GM12878 (cell line): ENCODE data around the gene IL18RAP. TPM values are rescaled to one million over a fixed set of nuclear protein-coding genes. Genes with fewer than 3 reads are reported as not detected.

Experiments used
- ATAC-seq: fragments of 200-7000 bp; cut with Tn5 transposase; 3 replicates; pipeline ENCODE4 v1.9.1; 2020; ENCODE audit warnings: mild to moderate bottlenecking, moderate library complexity
- BruUV-seq: library from RNA; stranded (reverse); fragments of 400-500 nt; replicated peaks from 2 replicates; lab custom pipeline; 2021; lab: Mats Ljungman, UMichigan
- CTCF ChIA-PET: fragments of 300-600 bp; sonication (Branson Sonifier 250); formaldehyde crosslinking; extraction: SDS; loops from one replicate; lab custom pipeline; 2021; ENCODE audit warnings: inconsistent platforms; lab: Yijun Ruan, JAX
- POLR2A ChIA-PET: fragments of 350-600 bp; formaldehyde crosslinking; extraction: SDS; loops from one replicate; lab custom pipeline; 2021; ENCODE audit warnings: inconsistent platforms; lab: Charles Lee
- RAD21 ChIA-PET: fragments of 300-600 bp; sonication (Branson Sonifier 250); formaldehyde crosslinking; loops from one replicate; lab custom pipeline; 2023; ENCODE audit warnings: antibody characterized with exemption; ENCODE audit not compliant: unreplicated experiment; lab: Charles Lee
- SMC1A ChIA-PET: fragments of 300-600 bp; sonication (Branson Sonifier 250); formaldehyde crosslinking; loops from one replicate; lab custom pipeline; 2023; ENCODE audit not compliant: unreplicated experiment, uncharacterized antibody; lab: Charles Lee
- DNase-seq: peaks from one replicate; pipeline ENCODE4 v3.0.0-alpha.2; 2011; ENCODE audit warnings: low read depth, low spot score
- FAIRE-seq: peaks from 3 replicates; lab custom pipeline; 2011; peaks lifted over from hg19 to GRCh38; lab: Jason Lieb, UNC
- H2AFZ ChIP-seq: 2 replicates; pipeline ENCODE4 v1.6.0; 2011; ENCODE audit warnings: low read depth, low read length, control low read depth; ENCODE audit not compliant: control insufficient read depth
- H3K27ac ChIP-seq: 2 replicates; pipeline ENCODE4 v1.5.1; 2011; ENCODE audit warnings: control low read depth; ENCODE audit not compliant: control insufficient read depth, insufficient read depth
- H3K27me3 ChIP-seq, 2 experiments: replicated peaks in 1 of 2; 2 replicates each; pipeline versions ENCODE4 v1.6.0 to v1.6.1; 2011; ENCODE audit warnings: low read length in 1 of 2; ENCODE audit not compliant: control insufficient read depth in 2 of 2, insufficient read depth in 2 of 2
- H3K36me3 ChIP-seq, 2 experiments: 2 replicates each; pipeline ENCODE4 v1.5.1; 2011; ENCODE audit warnings: low read length in 1 of 2; ENCODE audit not compliant: control insufficient read depth in 2 of 2, insufficient read depth in 2 of 2
- H3K4me1 ChIP-seq: 2 replicates; pipeline ENCODE4 v1.6.1; 2011; ENCODE audit warnings: mild to moderate bottlenecking, low read length, moderate library complexity, mixed read lengths; ENCODE audit not compliant: control insufficient read depth, insufficient read depth
- H3K4me2 ChIP-seq: 2 replicates; pipeline ENCODE4 v1.6.0; 2011; ENCODE audit warnings: control low read depth; ENCODE audit not compliant: control insufficient read depth, insufficient read depth
- H3K4me3 ChIP-seq: fragments of 200-600 bp; sonication (generic); 2 replicates; pipeline ENCODE4 v1.5.1; 2016
- H3K79me2 ChIP-seq: 2 replicates; pipeline ENCODE4 v1.6.0; 2011; ENCODE audit warnings: low read length; ENCODE audit not compliant: control insufficient read depth, insufficient read depth
- H3K9ac ChIP-seq: 2 replicates; pipeline ENCODE4 v1.8.0; 2011; ENCODE audit warnings: low read length, control low read depth, mixed read lengths; ENCODE audit not compliant: control insufficient read depth, insufficient read depth
- H3K9me3 ChIP-seq: replicated peaks from 3 replicates; pipeline ENCODE4 v1.5.1; 2011; ENCODE audit warnings: mild to moderate bottlenecking, low read length; ENCODE audit not compliant: control insufficient read depth, insufficient read depth
- H4K20me1 ChIP-seq: 2 replicates; pipeline ENCODE4 v1.6.0; 2011; ENCODE audit not compliant: control insufficient read depth, insufficient read depth
- BACH1 ChIP-seq: fragments of 450-650 bp; IDR thresholded peaks from 2 replicates; pipeline ENCODE4 v1.6.1; 2017; ENCODE audit warnings: mild to moderate bottlenecking, borderline replicate concordance
- FOXK2 ChIP-seq: fragments of 450-650 bp; IDR thresholded peaks from 2 replicates; pipeline ENCODE4 v1.6.1; 2017; ENCODE audit warnings: mild to moderate bottlenecking, moderate library complexity
- HDAC2 ChIP-seq: fragments of 200-600 bp; sonication (generic); IDR thresholded peaks from 2 replicates; pipeline ENCODE4 v1.6.1; 2017
- HDGF ChIP-seq: fragments of 450-650 bp; IDR thresholded peaks from 2 replicates; pipeline ENCODE4 v1.6.1; 2016; ENCODE audit warnings: antibody characterized with exemption
- MTA2 ChIP-seq: fragments of 450-650 bp; IDR thresholded peaks from 2 replicates; pipeline ENCODE4 v1.6.1; 2016; ENCODE audit warnings: low read depth, mild to moderate bottlenecking, moderate library complexity
- NFYA ChIP-seq: IDR thresholded peaks from 2 replicates; pipeline ENCODE4 v1.6.1; 2011; ENCODE audit warnings: low read depth, mild to moderate bottlenecking, low read length, improper control_type of control experiment, borderline replicate concordance
- RUNX3 ChIP-seq: IDR thresholded peaks from 2 replicates; pipeline ENCODE4 v1.6.1; 2012; ENCODE audit warnings: low read length, inconsistent platforms
- SKIL ChIP-seq: fragments of 450-650 bp; IDR thresholded peaks from 2 replicates; pipeline ENCODE4 v1.6.1; 2017; ENCODE audit warnings: mild to moderate bottlenecking, low read depth, inconsistent platforms; ENCODE audit not compliant: poor library complexity, severe bottlenecking
- SMAD1 ChIP-seq: fragments of 450-650 bp; IDR thresholded peaks from 2 replicates; pipeline ENCODE4 v1.6.1; 2018; ENCODE audit warnings: mild to moderate bottlenecking, low read depth; ENCODE audit not compliant: partially characterized antibody
- SP1 ChIP-seq: IDR thresholded peaks from one replicate; pipeline ENCODE4 v1.6.1; 2011; ENCODE audit warnings: low read depth, low read length
- TARDBP ChIP-seq: IDR thresholded peaks from 2 replicates; pipeline ENCODE4 v1.6.1; 2016; ENCODE audit warnings: borderline replicate concordance
- USF1 ChIP-seq: IDR thresholded peaks from 2 replicates; pipeline ENCODE4 v1.6.1; 2011; ENCODE audit warnings: borderline replicate concordance, low read depth, mild to moderate bottlenecking, moderate library complexity, mixed read lengths, low read length; ENCODE audit not compliant: insufficient read depth; ENCODE audit errors: extremely low read length
- YY1 ChIP-seq: IDR thresholded peaks from 2 replicates; pipeline ENCODE4 v1.6.1; 2011; ENCODE audit warnings: low read depth, mild to moderate bottlenecking, low read length
- WGBS: methylation state at CpG from one replicate; pipeline ENCODE4 v1.1.6; 2016; ENCODE audit warnings: low lambda C conversion rate; ENCODE audit not compliant: insufficient replicate concordance, insufficient coverage; ENCODE audit errors: missing lambda C conversion rate; 5-methylcytosine and 5-hydroxymethylcytosine counted together
- in situ Hi-C: fragments of 300-500 bp; cut with MboI; formaldehyde crosslinking; loops from 9 replicates; pipeline ENCODE4 v1.14.3; 2018; ENCODE audit warnings: mixed read lengths
- intact Hi-C: fragments of 100-400 bp; cut with micrococcal nuclease; formaldehyde crosslinking; loops from one replicate; pipeline ENCODE4 v1.14.2; 2022; ENCODE audit not compliant: unreplicated experiment
- polyA plus RNA-seq, 11 experiments: library from polyadenylated mRNA; depleted of rRNA in 4 of 11; unstranded in 6 of 11; stranded (reverse) in 5 of 11; fragments of >200 nt; fragmentation: Nextera tagmentation in 4 of 11; fragmentation: Illumina TruSeq in 1 of 11; extraction: Ambion mirVana in 4 of 11; extraction: Trizol in 1 of 11; gene quantifications; 1 replicate in 1 of 11; 2 replicates in 10 of 11; pipeline versions ENCODE4 v1.2.1 to v1.2.3, GENCODE V29; 2011 to 2016; ENCODE audit warnings: inconsistent platforms in 2 of 11, missing spikeins in 2 of 11, low read depth in 1 of 11
- total RNA-seq, 4 experiments: library from RNA; depleted of rRNA in 3 of 4; stranded (reverse); fragments of >200 nt in 3 of 4; fragmentation: Illumina TruSeq in 1 of 4; extraction: Trizol in 1 of 4; gene quantifications; 2 replicates each; pipeline versions ENCODE4 v1.2.1 to v1.2.3, GENCODE V29; 2013 to 2021
- TF ChIP-seq, protein P1 (sequence below): fragments of 450-650 bp; IDR thresholded peaks from 2 replicates; pipeline ENCODE4 v1.6.1; 2017; ENCODE audit warnings: antibody characterized with exemption, mild to moderate bottlenecking, moderate library complexity
- TF ChIP-seq, protein P2 (sequence below): fragments of 450-650 bp; IDR thresholded peaks from 2 replicates; pipeline ENCODE4 v1.6.1; 2017; ENCODE audit warnings: low read depth, mild to moderate bottlenecking, moderate library complexity

The IL18RAP gene
- total and polyA plus RNA-seq, 10 of the 15 experiments (the other 5 are each of a cell fraction or from before 2014, with no cell fraction given), result 0.37 to 1.6 (median 0.75) TPM; not detected in 1

DNA sequence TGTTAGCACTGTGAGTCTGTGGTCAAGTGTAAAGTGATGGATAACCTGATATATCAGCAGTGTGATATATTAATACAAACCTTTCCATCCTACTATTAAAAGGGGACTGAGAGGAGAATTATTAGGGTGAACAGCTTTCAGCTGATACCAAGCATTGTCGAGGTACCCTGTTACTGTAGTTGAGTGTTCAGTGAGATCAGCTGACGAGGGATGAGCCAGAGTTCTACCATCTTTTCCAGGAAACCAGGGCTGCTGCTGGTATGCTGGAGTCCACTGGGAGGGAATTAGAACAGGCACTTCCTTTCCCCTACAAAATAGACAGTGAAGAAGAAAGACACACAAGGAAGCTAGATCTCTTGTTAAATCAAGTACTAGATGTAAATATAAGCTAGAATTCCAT is 408 bp downstream of the IL18RAP start:
- H3K4me1 ChIP-seq, result peaks cover 39% of the 10 kb centered on the region
- H3K27ac ChIP-seq, result no peak overlapping the region
- no peaks in the 10 kb centered on the region for H3K36me3 ChIP-seq
- RAD21 ChIA-PET, result interaction anchor here (1.7 to 2.4 kb wide), 2 partner anchors 55 to 183 kb away, joined by 8 to 9 read pairs; no protein-coding TSS in a partner anchor
- no peak overlapping the region for H3K9ac ChIP-seq
- DNase-seq, result no peak
- H3K79me2 ChIP-seq, result no peaks in the 10 kb centered on the region
- intact Hi-C loops (no loop called here), in situ Hi-C loops (loop anchor here (5.0 kb wide), 1 partner anchor 56 kb away; no protein-coding TSS in a partner anchor)
- BruUV-seq, result no TSS peak
- no peaks in the 10 kb centered on the region for H4K20me1 ChIP-seq
- H3K27me3 ChIP-seq, result no peaks in the 10 kb centered on the region
- CTCF ChIA-PET, result interaction anchor here (0.7 to 2.3 kb wide), 11 partner anchors 10 to 540 kb away, joined by 3 to 7 read pairs (median 3); no protein-coding TSS in a partner anchor
- no peak for FAIRE-seq
- ATAC-seq, result no peak
- SMC1A ChIA-PET, result interaction anchor here (1.0 to 3.5 kb wide), 9 partner anchors 12 to 429 kb away, joined by 3 to 18 read pairs (median 4); no protein-coding TSS in a partner anchor
- H2AFZ ChIP-seq, result no peak overlapping the region
- POLR2A ChIA-PET, result no interaction called here
- no peak overlapping the region for H3K4me2 ChIP-seq
- no peak overlapping the region for H3K4me3 ChIP-seq
- no peaks in the 10 kb centered on the region for H3K9me3 ChIP-seq
- 0% methylated on average over 2 of the region's 2 CpGs for WGBS
- TF ChIP-seq SKIL (no peak), BACH1 (no peak), MTA2 (no peak), SMAD1 (no peak), RUNX3 (no peak), YY1 (no peak), TARDBP (no peak), SP1 (no peak), NFYA (no peak), HDGF (no peak), HDAC2 (no peak), FOXK2 (no peak), USF1 (no peak)
- TF ChIP-seq, protein P1, sequence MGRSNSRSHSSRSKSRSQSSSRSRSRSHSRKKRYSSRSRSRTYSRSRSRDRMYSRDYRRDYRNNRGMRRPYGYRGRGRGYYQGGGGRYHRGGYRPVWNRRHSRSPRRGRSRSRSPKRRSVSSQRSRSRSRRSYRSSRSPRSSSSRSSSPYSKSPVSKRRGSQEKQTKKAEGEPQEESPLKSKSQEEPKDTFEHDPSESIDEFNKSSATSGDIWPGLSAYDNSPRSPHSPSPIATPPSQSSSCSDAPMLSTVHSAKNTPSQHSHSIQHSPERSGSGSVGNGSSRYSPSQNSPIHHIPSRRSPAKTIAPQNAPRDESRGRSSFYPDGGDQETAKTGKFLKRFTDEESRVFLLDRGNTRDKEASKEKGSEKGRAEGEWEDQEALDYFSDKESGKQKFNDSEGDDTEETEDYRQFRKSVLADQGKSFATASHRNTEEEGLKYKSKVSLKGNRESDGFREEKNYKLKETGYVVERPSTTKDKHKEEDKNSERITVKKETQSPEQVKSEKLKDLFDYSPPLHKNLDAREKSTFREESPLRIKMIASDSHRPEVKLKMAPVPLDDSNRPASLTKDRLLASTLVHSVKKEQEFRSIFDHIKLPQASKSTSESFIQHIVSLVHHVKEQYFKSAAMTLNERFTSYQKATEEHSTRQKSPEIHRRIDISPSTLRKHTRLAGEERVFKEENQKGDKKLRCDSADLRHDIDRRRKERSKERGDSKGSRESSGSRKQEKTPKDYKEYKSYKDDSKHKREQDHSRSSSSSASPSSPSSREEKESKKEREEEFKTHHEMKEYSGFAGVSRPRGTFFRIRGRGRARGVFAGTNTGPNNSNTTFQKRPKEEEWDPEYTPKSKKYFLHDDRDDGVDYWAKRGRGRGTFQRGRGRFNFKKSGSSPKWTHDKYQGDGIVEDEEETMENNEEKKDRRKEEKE, result no peak
- TF ChIP-seq, protein P2, sequence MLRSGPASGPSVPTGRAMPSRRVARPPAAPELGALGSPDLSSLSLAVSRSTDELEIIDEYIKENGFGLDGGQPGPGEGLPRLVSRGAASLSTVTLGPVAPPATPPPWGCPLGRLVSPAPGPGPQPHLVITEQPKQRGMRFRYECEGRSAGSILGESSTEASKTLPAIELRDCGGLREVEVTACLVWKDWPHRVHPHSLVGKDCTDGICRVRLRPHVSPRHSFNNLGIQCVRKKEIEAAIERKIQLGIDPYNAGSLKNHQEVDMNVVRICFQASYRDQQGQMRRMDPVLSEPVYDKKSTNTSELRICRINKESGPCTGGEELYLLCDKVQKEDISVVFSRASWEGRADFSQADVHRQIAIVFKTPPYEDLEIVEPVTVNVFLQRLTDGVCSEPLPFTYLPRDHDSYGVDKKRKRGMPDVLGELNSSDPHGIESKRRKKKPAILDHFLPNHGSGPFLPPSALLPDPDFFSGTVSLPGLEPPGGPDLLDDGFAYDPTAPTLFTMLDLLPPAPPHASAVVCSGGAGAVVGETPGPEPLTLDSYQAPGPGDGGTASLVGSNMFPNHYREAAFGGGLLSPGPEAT, result no peak
